Retinal pigment epithelial cell (primary cell): ENCODE measurements around the gene DAND5.

ENCODE experiments used
- DNase-seq: peaks from one replicate; pipeline ENCODE4 v3.0.0-alpha.2; 2010; ENCODE audit warnings: low read depth
- H3K4me3 ChIP-seq: 2 replicates; pipeline ENCODE4 v1.5.1; 2011; ENCODE audit warnings: mild to moderate bottlenecking, low read length, control low read depth, moderate library complexity
- TF ChIP-seq, protein P1 (sequence below): conservative IDR thresholded peaks from 2 replicates; pipeline ENCODE4 v1.5.1; 2011; ENCODE audit warnings: low read depth, low read length, control low read depth, inconsistent platforms

DAND5 gene

DNA sequence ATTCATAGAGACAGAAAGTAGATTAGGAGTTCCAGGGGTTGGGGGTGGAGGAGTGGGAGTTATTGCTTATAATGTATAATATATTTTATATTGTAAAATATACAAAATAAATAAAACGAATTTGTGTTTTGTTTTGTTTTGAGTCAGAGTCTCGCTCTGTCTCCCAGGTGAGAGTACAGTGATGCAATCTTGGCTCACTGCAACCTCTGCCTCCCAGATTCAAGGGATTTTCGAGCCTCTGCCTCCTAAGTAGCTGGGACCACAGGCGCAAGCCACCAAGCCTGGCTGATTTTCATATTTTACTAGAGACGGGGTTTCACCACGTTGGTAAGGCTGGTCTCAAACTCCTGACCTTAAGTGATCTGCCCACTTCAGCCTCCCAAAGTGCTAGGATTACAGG lies 9.9 kb upstream of the DAND5 start:
- TF ChIP-seq, protein P1, sequence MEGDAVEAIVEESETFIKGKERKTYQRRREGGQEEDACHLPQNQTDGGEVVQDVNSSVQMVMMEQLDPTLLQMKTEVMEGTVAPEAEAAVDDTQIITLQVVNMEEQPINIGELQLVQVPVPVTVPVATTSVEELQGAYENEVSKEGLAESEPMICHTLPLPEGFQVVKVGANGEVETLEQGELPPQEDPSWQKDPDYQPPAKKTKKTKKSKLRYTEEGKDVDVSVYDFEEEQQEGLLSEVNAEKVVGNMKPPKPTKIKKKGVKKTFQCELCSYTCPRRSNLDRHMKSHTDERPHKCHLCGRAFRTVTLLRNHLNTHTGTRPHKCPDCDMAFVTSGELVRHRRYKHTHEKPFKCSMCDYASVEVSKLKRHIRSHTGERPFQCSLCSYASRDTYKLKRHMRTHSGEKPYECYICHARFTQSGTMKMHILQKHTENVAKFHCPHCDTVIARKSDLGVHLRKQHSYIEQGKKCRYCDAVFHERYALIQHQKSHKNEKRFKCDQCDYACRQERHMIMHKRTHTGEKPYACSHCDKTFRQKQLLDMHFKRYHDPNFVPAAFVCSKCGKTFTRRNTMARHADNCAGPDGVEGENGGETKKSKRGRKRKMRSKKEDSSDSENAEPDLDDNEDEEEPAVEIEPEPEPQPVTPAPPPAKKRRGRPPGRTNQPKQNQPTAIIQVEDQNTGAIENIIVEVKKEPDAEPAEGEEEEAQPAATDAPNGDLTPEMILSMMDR = no peak
- H3K4me3 ChIP-seq = no peak overlapping the region
- no peak for DNase-seq

- peak overlapping the region; percentile 48 for H3K4me3 ChIP-seq
- TF ChIP-seq, protein P1 = peak; percentile 87
- no peak for DNase-seq
Measured at GRCh38 chr19:12965017-12965811, 4.2 kb upstream of the DAND5 start.

GRCh38 chr19:12965812-12966135 lies 3.6 kb upstream of the DAND5 start:
- no peak for DNase-seq
- H3K4me3 ChIP-seq = no peak overlapping the region

GRCh38 chr19:12967907-12968306 lies 1.5 kb upstream of the DAND5 start:
- DNase-seq = no peak
- H3K4me3 ChIP-seq = no peak overlapping the region
- TF ChIP-seq, protein P1 = no peak

More at GRCh38 chr19:12965812-12966135, 3.6 kb upstream of the DAND5 start:
- TF ChIP-seq, protein P1 = no peak

DNA sequence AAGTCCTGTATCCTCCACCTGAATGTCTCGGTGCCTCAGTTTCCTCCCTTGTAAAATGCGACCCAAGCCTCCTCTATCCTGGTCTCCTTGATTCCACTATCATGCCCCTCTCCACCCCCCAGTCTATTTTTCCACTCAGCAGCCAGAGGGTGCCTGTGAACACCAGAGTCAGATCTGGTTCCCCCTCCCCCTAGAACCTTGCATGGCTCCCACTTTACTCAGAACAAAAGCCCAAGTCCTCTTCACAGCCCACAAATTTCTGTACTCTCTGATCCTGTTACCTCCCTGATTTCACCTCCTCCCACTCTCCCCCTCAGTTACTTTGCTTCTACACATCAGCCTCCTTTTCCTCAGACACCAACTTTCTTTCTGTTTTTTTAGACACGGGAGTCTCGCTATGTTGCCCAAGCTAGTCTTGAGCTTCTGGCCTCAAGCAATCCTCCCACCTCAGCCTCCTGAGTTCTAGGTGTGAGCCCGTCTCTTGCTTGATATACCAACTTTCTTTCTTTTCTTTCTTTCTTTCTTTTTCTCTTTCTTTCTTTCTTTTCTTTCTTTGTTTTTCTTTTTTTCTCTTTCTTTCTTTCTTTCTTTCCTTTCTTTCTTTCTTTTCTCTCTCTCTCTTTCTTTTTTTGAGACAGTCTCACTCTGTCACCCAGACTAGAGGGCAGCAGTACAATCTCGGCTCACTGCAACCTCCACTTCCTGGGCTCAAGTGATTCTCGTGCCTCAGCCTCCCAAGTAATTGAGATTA lies 869 bp downstream of the DAND5 start:
- DNase-seq = no peak
- TF ChIP-seq, protein P1 = no peak
- no peak overlapping the region for H3K4me3 ChIP-seq

DNA sequence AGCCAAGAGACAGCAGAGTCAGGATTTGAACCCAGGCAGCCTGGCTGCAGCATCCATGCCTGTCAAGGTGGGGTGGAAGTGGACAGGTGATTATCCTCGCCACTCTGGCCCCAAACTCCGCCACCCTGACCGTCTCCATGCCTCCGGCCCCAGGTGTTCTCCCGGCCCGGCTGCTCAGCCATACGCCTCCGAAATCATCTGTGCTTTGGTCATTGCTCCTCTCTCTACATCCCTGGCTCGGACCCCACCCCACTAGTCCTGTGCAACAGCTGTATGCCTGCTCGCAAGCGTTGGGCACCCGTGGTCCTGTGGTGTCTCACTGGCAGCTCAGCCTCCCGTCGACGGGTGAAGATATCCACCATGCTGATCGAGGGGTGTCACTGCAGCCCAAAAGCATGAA lies 3.9 kb downstream of the DAND5 start:
- DNase-seq = no peak
- no peak overlapping the region for H3K4me3 ChIP-seq
- TF ChIP-seq, protein P1 = no peak
